OCI-LY1 (cell line): ENCODE measurements around the gene PGBD5.

Source experiments
- H2AFZ ChIP-seq: fragments of 200-600 bp; sonication (generic), shearing (Covaris generic); 2 replicates; pipeline ENCODE4 v1.6.0; 2014; ENCODE audit warnings: antibody characterized with exemption, mild to moderate bottlenecking, low read length
- H3F3A ChIP-seq: fragments of 200-600 bp; sonication (generic), shearing (Covaris generic); 2 replicates; pipeline ENCODE4 v1.6.0; 2014; ENCODE audit warnings: mild to moderate bottlenecking, antibody characterized with exemption, low read length, moderate library complexity; ENCODE audit not compliant: insufficient read depth
- H3K27ac ChIP-seq: fragments of 200-600 bp; sonication (generic); 2 replicates; pipeline ENCODE4 v1.5.1; 2014; ENCODE audit warnings: low read length, mixed run types, mild to moderate bottlenecking, low read depth; ENCODE audit not compliant: poor library complexity, severe bottlenecking
- H3K27me3 ChIP-seq: fragments of 200-600 bp; sonication (generic); 2 replicates; pipeline ENCODE4 v1.6.0; 2014; ENCODE audit warnings: antibody characterized with exemption, mild to moderate bottlenecking, low read length, moderate library complexity; ENCODE audit not compliant: insufficient read depth
- H3K36me3 ChIP-seq: fragments of 200-600 bp; sonication (generic); 2 replicates; pipeline ENCODE4 v1.6.1; 2014; ENCODE audit warnings: mild to moderate bottlenecking, antibody characterized with exemption, low read length, moderate library complexity, mixed read lengths; ENCODE audit not compliant: insufficient read depth
- H3K4me1 ChIP-seq: fragments of 200-600 bp; sonication (generic); 2 replicates; pipeline ENCODE4 v1.5.1; 2014; ENCODE audit warnings: mild to moderate bottlenecking, low read length, moderate library complexity; ENCODE audit not compliant: insufficient read depth, severe bottlenecking
- H3K4me2 ChIP-seq: fragments of 200-600 bp; sonication (generic), shearing (Covaris generic); 2 replicates; pipeline ENCODE4 v1.6.1; 2014; ENCODE audit warnings: low read length
- H3K4me3 ChIP-seq: fragments of 200-600 bp; sonication (generic); 2 replicates; pipeline ENCODE4 v1.5.1; 2014; ENCODE audit warnings: low read length, low read depth, mild to moderate bottlenecking, mixed read lengths; ENCODE audit not compliant: poor library complexity, severe bottlenecking
- H3K79me2 ChIP-seq: fragments of 200-600 bp; shearing (Covaris generic); 2 replicates; pipeline ENCODE4 v1.6.1; 2016; ENCODE audit warnings: mixed run types, low read length, mixed read lengths; ENCODE audit not compliant: insufficient read depth
- H3K9ac ChIP-seq: fragments of 200-600 bp; sonication (generic), shearing (Covaris generic); 2 replicates; pipeline ENCODE4 v1.6.1; 2014; ENCODE audit warnings: mild to moderate bottlenecking, low read length, mixed read lengths
- H3K9me2 ChIP-seq: fragments of 200-600 bp; sonication (generic), shearing (Covaris generic); 2 replicates; pipeline ENCODE4 v1.6.1; 2014; ENCODE audit warnings: low read depth, mild to moderate bottlenecking, low read length, mixed read lengths
- H3K9me3 ChIP-seq: fragments of 200-600 bp; shearing (Covaris generic); 2 replicates; pipeline ENCODE4 v1.6.1; 2014; ENCODE audit warnings: low read length, mixed read lengths
- H4K20me1 ChIP-seq: fragments of 200-600 bp; sonication (generic), shearing (Covaris generic); 2 replicates; pipeline ENCODE4 v1.6.0; 2016; ENCODE audit warnings: mild to moderate bottlenecking, low read length; ENCODE audit not compliant: insufficient read depth
- EZH2 ChIP-seq: fragments of 200-600 bp; sonication (generic), shearing (Covaris generic); IDR thresholded peaks from 2 replicates; pipeline ENCODE4 v1.8.0; 2017; ENCODE audit warnings: borderline replicate concordance, mixed run types, mild to moderate bottlenecking, antibody characterized with exemption, low read length, moderate library complexity, mixed read lengths
- TF ChIP-seq, protein P1 (sequence below): fragments of 200-600 bp; sonication (generic), shearing (Covaris generic); IDR thresholded peaks from 2 replicates; pipeline ENCODE4 v1.5.1; 2017; ENCODE audit warnings: mild to moderate bottlenecking, antibody characterized with exemption, low read length, moderate library complexity, mixed read lengths

PGBD5 gene

DNA sequence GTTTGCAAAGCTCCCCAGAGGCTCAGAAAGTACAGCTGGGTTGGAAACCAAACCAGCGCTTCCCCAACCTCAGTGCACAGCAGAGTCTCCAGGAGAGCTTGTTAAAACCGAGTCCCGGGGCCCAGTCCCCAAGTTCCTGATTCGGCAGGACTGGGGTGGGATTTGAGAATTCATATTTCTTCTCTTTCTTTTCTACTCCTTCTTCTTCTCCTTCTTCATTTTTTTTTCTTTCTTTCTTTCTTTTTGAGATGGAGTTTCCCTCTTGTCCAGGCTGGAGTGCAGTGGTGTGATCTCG lies 136.8 kb downstream of the PGBD5 start:
- no peak overlapping the region for H3K4me2 ChIP-seq
- H3K27ac ChIP-seq, result peak overlapping the region; percentile 1
- no peak overlapping the region for H3K9ac ChIP-seq
- H3F3A ChIP-seq, result no peaks in the 10 kb centered on the region
- H3K4me1 ChIP-seq, result peaks cover 74% of the 10 kb centered on the region
- no peak overlapping the region for H3K4me3 ChIP-seq
- TF ChIP-seq EZH2, result no peak
- TF ChIP-seq, protein P1, sequence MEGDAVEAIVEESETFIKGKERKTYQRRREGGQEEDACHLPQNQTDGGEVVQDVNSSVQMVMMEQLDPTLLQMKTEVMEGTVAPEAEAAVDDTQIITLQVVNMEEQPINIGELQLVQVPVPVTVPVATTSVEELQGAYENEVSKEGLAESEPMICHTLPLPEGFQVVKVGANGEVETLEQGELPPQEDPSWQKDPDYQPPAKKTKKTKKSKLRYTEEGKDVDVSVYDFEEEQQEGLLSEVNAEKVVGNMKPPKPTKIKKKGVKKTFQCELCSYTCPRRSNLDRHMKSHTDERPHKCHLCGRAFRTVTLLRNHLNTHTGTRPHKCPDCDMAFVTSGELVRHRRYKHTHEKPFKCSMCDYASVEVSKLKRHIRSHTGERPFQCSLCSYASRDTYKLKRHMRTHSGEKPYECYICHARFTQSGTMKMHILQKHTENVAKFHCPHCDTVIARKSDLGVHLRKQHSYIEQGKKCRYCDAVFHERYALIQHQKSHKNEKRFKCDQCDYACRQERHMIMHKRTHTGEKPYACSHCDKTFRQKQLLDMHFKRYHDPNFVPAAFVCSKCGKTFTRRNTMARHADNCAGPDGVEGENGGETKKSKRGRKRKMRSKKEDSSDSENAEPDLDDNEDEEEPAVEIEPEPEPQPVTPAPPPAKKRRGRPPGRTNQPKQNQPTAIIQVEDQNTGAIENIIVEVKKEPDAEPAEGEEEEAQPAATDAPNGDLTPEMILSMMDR, result no peak
- H4K20me1 ChIP-seq, result no peaks in the 10 kb centered on the region
- H3K27me3 ChIP-seq, result no peaks in the 10 kb centered on the region
- H3K36me3 ChIP-seq, result no peaks in the 10 kb centered on the region
- H2AFZ ChIP-seq, result no peak overlapping the region
- no peaks in the 10 kb centered on the region for H3K9me3 ChIP-seq
- no peaks in the 10 kb centered on the region for H3K79me2 ChIP-seq
- H3K9me2 ChIP-seq, result no peaks in the 10 kb centered on the region

- Histone ChIP-seq H4K20me1 (no peaks in the 10 kb centered on the region), H3K9me3 (no peaks in the 10 kb centered on the region), H3K9me2 (no peaks in the 10 kb centered on the region), H2AFZ (no peak overlapping the region), H3K27ac (peak overlapping the region; percentile 1), H3K36me3 (no peaks in the 10 kb centered on the region), H3K4me3 (no peak overlapping the region), H3K9ac (no peak overlapping the region), H3K79me2 (no peaks in the 10 kb centered on the region), H3K4me1 (peaks cover 74% of the 10 kb centered on the region), H3K27me3 (no peaks in the 10 kb centered on the region), H3K4me2 (no peak overlapping the region), H3F3A (no peaks in the 10 kb centered on the region)
- TF ChIP-seq, protein P1, result no peak
- no peak for TF ChIP-seq EZH2
Measured at GRCh38 chr1:230288641-230289349, 137.3 kb downstream of the PGBD5 start.

- peaks cover 74% of the 10 kb centered on the region for H3K4me1 ChIP-seq
- TF ChIP-seq, protein P1, result no peak
- no peak for TF ChIP-seq EZH2
- no peak overlapping the region for H3K9ac ChIP-seq
- no peak overlapping the region for H2AFZ ChIP-seq
- H3K4me2 ChIP-seq, result no peak overlapping the region
- H3K27ac ChIP-seq, result peak overlapping the region; percentile 12
- H3K36me3 ChIP-seq, result peaks cover 3% of the 10 kb centered on the region; the same call in 1 of the 2 replicates
- H3F3A ChIP-seq, result no peaks in the 10 kb centered on the region
- no peaks in the 10 kb centered on the region for H3K27me3 ChIP-seq
- no peaks in the 10 kb centered on the region for H3K9me2 ChIP-seq
- H3K4me3 ChIP-seq, result no peak overlapping the region
- H4K20me1 ChIP-seq, result no peaks in the 10 kb centered on the region
- no peaks in the 10 kb centered on the region for H3K79me2 ChIP-seq
- no peaks in the 10 kb centered on the region for H3K9me3 ChIP-seq
Measured at GRCh38 chr1:230287674-230288315, 138.3 kb downstream of the PGBD5 start.
